Measurements from ENCODE around the gene SKA3.

The SKA3 gene

DNA sequence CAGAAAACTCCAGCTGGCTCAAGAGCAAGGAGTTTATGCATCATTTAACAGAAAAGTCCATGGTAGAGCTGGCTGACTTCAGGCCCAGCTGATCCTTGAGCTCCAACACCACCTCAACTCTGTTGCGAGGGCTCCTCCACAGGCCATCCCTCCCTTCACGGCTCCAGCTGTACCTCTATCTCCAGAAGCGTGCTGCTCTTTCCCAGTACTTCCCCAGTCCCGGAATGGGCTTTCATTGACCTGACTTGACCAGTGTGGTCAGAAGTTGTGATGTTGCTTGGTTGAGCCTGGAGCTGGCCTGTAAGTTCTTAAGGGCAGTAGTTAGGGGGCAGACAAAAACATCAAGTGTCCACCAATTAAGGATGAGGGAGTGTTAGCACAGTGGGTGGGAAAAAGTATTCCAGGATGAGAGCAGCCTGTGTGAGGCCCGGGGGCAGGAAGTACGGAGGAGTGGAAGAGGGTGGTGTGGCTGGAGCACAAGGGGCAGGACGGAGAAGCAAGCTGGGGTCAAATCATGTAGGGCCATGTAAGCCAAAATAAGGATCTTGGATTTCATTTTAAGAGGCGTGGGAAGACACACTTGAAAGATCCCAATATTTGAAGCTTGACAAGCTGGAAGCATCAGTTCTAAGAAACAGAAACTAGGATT lies 24.0 kb downstream of the SKA3 start:
- H3K4me1 Mint-ChIP-seq, result no peaks in the 10 kb centered on the region
- no peaks in the 10 kb centered on the region for H3K27me3 Mint-ChIP-seq (ENCODE audit: low read depth)
- TF ChIP-seq, protein P1, sequence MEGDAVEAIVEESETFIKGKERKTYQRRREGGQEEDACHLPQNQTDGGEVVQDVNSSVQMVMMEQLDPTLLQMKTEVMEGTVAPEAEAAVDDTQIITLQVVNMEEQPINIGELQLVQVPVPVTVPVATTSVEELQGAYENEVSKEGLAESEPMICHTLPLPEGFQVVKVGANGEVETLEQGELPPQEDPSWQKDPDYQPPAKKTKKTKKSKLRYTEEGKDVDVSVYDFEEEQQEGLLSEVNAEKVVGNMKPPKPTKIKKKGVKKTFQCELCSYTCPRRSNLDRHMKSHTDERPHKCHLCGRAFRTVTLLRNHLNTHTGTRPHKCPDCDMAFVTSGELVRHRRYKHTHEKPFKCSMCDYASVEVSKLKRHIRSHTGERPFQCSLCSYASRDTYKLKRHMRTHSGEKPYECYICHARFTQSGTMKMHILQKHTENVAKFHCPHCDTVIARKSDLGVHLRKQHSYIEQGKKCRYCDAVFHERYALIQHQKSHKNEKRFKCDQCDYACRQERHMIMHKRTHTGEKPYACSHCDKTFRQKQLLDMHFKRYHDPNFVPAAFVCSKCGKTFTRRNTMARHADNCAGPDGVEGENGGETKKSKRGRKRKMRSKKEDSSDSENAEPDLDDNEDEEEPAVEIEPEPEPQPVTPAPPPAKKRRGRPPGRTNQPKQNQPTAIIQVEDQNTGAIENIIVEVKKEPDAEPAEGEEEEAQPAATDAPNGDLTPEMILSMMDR (IDR thresholded peaks at IDR 0.05; ENCODE audit: unreplicated experiment in 3 of 3), result no peak
- H3K36me3 Mint-ChIP-seq (ENCODE audit: low read depth), result peaks cover 19% of the 10 kb centered on the region
- H3K9me3 Mint-ChIP-seq, result no peaks in the 10 kb centered on the region
- H3K27ac Mint-ChIP-seq, result peak overlapping the region in 2 of 3 experiments; percentile 3 to 41
- H3K4me3 Mint-ChIP-seq, result no peak overlapping the region

DNA sequence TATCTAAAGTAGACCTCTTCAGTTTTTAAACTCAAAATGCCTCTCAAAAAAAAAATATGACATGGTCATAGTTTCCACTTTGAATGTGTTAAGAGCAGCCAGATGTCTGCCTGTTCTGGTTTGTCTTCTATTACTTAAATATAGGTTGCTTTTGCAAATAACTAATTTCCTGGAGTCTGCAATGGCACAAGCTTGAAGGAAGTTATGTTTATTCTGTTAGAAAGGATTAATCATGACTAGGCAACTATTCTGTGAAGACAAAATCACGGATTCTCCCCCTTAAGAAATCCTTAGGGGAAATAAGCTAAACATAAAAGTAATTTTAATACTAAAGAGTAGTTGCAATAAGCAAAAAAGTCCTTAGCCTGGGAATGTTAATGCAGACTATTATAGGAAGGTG lies 26.3 kb downstream of the SKA3 start:
- no peaks in the 10 kb centered on the region for H3K9me3 Mint-ChIP-seq
- H3K36me3 Mint-ChIP-seq (ENCODE audit: low read depth), result peaks cover 27% of the 10 kb centered on the region
- no peaks in the 10 kb centered on the region for H3K4me1 Mint-ChIP-seq
- TF ChIP-seq, protein P1 (IDR thresholded peaks at IDR 0.05; ENCODE audit: unreplicated experiment in 3 of 3), result no peak
- H3K4me3 Mint-ChIP-seq, result no peak overlapping the region
- no peak overlapping the region for H3K27ac Mint-ChIP-seq
- H3K27me3 Mint-ChIP-seq (ENCODE audit: low read depth), result no peaks in the 10 kb centered on the region

- Mint-ChIP-seq H3K36me3 (ENCODE audit: low read depth) (peaks cover 24% of the 10 kb centered on the region), H3K9me3 (no peaks in the 10 kb centered on the region), H3K4me1 (no peaks in the 10 kb centered on the region), H3K27ac (no peak overlapping the region), H3K4me3 (no peak overlapping the region), H3K27me3 (ENCODE audit: low read depth) (no peaks in the 10 kb centered on the region)
- TF ChIP-seq, protein P1 (IDR thresholded peaks at IDR 0.05; ENCODE audit: unreplicated experiment in 3 of 3), result no peak
Observed at GRCh38 chr13:21149568-21149967, 26.8 kb downstream of the SKA3 start.

GRCh38 chr13:21148557-21149258 lies 27.6 kb downstream of the SKA3 start:
- no peak overlapping the region for H3K27ac Mint-ChIP-seq
- peaks cover 28% of the 10 kb centered on the region for H3K36me3 Mint-ChIP-seq (ENCODE audit: low read depth)
- H3K27me3 Mint-ChIP-seq (ENCODE audit: low read depth), result no peaks in the 10 kb centered on the region
- peaks cover 2% of the 10 kb centered on the region for H3K4me1 Mint-ChIP-seq
- TF ChIP-seq, protein P1 (IDR thresholded peaks at IDR 0.05; ENCODE audit: unreplicated experiment in 3 of 3), result no peak
- H3K9me3 Mint-ChIP-seq, result no peaks in the 10 kb centered on the region
- no peak overlapping the region for H3K4me3 Mint-ChIP-seq

DNA sequence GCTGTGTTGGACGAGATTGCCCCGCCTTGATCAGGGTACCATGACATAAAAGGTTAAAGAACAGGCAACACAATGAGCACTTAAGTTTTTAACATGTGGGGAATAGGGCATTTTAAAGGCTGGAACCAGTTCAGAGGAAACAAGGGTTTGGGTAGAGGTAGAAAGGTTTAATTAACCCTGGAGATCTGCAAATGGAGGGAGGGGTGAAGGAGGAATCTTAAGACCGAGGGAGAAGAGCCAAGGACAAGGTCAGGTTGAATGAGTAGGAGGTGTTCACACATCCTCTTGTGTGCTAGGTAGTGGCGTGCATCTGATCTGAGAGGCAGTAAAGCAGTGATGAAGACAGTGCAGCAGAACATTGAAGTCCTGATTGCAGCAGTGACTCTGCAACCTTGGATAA lies 28.5 kb downstream of the SKA3 start:
- H3K4me3 Mint-ChIP-seq, result no peak overlapping the region
- no peak overlapping the region for H3K27ac Mint-ChIP-seq
- H3K9me3 Mint-ChIP-seq, result no peaks in the 10 kb centered on the region
- peaks cover 31% of the 10 kb centered on the region for H3K36me3 Mint-ChIP-seq (ENCODE audit: low read depth)
- TF ChIP-seq, protein P1 (IDR thresholded peaks at IDR 0.05; ENCODE audit: unreplicated experiment in 3 of 3), result no peak
- peaks cover 9% of the 10 kb centered on the region for H3K4me1 Mint-ChIP-seq
- no peaks in the 10 kb centered on the region for H3K27me3 Mint-ChIP-seq (ENCODE audit: low read depth)

DNA sequence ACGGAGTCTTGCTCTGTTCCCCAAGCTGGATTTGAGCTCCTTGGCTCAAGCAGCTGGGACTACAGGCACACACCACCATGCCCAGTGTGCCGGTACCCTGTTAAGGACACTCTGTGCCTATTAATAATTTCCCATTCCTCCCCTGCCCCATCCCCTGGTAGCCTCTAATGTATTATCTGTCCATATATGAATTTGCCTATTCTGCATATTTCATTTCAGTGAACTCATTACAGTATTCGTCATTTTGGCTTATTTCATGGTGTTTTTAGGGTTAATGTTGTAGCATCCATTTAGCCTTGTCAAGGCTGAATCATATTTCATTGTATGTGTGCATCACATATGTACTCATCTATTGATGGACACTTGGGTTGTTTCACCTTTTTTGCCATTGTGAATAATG lies 33.6 kb downstream of the SKA3 start:
- TF ChIP-seq, protein P1 (IDR thresholded peaks at IDR 0.05; ENCODE audit: unreplicated experiment in 3 of 3), result no peak
- Mint-ChIP-seq H3K27me3 (ENCODE audit: low read depth) (no peaks in the 10 kb centered on the region), H3K4me1 (peaks cover 27% of the 10 kb centered on the region), H3K36me3 (ENCODE audit: low read depth) (peaks cover 35% of the 10 kb centered on the region), H3K4me3 (peak overlapping the region; percentile 80 to 90 (median 87)), H3K9me3 (no peaks in the 10 kb centered on the region), H3K27ac (peak overlapping the region in 2 of 3 experiments; percentile 72 to 81)

All from nephron (organoid).